Activated naive CD8-positive, alpha-beta T cell treated with anti-CD3 and anti-CD28 coated beads for 36 hours (primary cell): ENCODE results near the gene SCN2A. TPM values are rescaled to one million over a fixed set of nuclear protein-coding genes. Genes with fewer than 3 reads are reported as not detected.

Source experiments
- DNase-seq: peaks from one replicate; pipeline ENCODE4 v3.0.0; 2021
- H3K27ac Mint-ChIP-seq: one replicate; pipeline ENCODE4 v1.8.0; 2022; ENCODE audit warnings: mild to moderate bottlenecking, moderate library complexity, mixed read lengths
- H3K27me3 Mint-ChIP-seq: one replicate; pipeline ENCODE4 v1.8.0; 2022; ENCODE audit warnings: mild to moderate bottlenecking, mixed read lengths
- H3K36me3 Mint-ChIP-seq: one replicate; pipeline ENCODE4 v1.8.0; 2021; ENCODE audit warnings: mild to moderate bottlenecking, mixed read lengths
- H3K4me1 Mint-ChIP-seq: one replicate; pipeline ENCODE4 v1.8.0; 2021; ENCODE audit warnings: mixed read lengths
- H3K4me3 Mint-ChIP-seq: one replicate; pipeline ENCODE4 v1.8.0; 2022; ENCODE audit warnings: mild to moderate bottlenecking, moderate library complexity, mixed read lengths
- H3K9me3 Mint-ChIP-seq: one replicate; pipeline ENCODE4 v1.8.0; 2022; ENCODE audit warnings: mixed read lengths
- total RNA-seq, 2 experiments: library from RNA; stranded (reverse); gene quantifications; one replicate each; pipeline ENCODE4 v1.2.3, GENCODE V29; 2021

Gene SCN2A
- total RNA-seq, 2 experiments from 2014 or later, result 0.04 to 0.06 TPM

DNA sequence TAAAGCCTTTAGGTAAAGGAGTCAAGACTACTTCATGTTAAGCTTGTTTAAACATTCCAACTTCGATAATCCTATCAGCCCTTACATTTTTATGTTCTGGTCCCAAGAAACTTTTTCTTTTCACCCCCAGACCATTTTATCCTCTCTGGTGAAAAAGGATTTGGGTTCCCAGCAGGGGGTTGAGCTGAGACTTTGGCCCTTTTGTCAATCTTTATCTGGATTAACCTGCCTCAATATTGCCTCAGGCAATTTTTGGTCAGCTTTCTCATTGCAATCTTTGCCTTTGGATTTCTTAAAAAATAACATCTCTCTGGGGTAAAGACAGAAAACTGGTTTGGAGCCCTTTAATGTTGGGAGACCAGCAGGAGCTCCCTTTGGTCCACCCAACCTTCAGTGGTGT lies 196.4 kb downstream of the SCN2A start:
- Mint-ChIP-seq H3K27ac (no peak overlapping the region), H3K36me3 (no peaks in the 10 kb centered on the region), H3K9me3 (no peaks in the 10 kb centered on the region), H3K27me3 (no peaks in the 10 kb centered on the region), H3K4me3 (no peak overlapping the region), H3K4me1 (peaks cover 6% of the 10 kb centered on the region)
- no peak for DNase-seq

DNA sequence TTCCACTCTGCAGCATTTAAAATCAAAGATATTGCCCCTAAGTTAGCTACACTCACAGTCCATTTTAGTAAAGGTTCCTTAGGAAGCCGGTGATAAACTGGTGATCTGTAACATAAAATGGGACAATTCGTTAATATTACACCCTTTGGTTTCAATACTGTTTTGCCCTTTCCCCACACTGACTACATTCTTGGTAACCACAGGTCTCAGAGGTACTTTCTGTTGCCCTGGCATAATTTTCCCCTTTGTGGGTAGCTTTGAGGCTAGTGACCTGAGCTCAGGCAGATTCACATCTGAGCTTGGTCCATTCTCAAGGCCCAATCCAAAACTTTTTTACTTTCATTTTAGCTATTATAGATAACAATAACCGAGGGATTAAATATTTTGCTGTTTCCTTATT lies 197.3 kb downstream of the SCN2A start:
- peaks cover 6% of the 10 kb centered on the region for H3K4me1 Mint-ChIP-seq
- no peak overlapping the region for H3K4me3 Mint-ChIP-seq
- DNase-seq, result no peak
- H3K27me3 Mint-ChIP-seq, result no peaks in the 10 kb centered on the region
- no peaks in the 10 kb centered on the region for H3K9me3 Mint-ChIP-seq
- H3K27ac Mint-ChIP-seq, result no peak overlapping the region
- no peaks in the 10 kb centered on the region for H3K36me3 Mint-ChIP-seq

DNA sequence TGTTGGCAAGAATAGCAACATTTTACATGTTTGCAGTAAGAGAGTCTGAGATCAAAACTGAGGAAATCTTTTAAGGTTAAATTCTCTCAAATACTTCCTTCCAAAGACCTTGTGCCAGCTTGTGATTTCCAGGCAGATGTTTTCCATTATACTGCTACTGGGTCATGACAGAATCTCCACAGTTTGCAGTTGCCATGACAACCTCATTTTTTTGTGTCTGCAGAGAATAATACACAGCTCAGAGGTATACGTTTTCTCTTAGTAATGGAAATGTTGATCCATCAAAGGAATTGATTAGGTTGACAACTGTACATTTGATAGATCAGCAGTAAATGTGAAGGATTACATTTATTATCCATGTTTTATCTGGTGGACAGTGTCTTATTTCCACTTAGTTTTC lies 201.2 kb downstream of the SCN2A start:
- H3K9me3 Mint-ChIP-seq, result no peaks in the 10 kb centered on the region
- H3K27me3 Mint-ChIP-seq, result no peaks in the 10 kb centered on the region
- H3K4me3 Mint-ChIP-seq, result no peak overlapping the region
- no peaks in the 10 kb centered on the region for H3K36me3 Mint-ChIP-seq
- no peak overlapping the region for H3K27ac Mint-ChIP-seq
- peaks cover 12% of the 10 kb centered on the region for H3K4me1 Mint-ChIP-seq
- DNase-seq, result no peak

Other genes with a start within 250 kb of the SCN2A start
- gene SCN3A, start 35.4 kb upstream of the SCN2A start, total RNA-seq, result under 1 TPM; 0.06 to 0.16 TPM
- gene CSRNP3, start 230.3 kb downstream of the SCN2A start, total RNA-seq, result not detected